ENCODE data around the gene CLSTN2. TPM values are rescaled to one million over a fixed set of nuclear protein-coding genes. Genes with fewer than 3 reads are reported as not detected.

CLSTN2 gene
- total and polyA plus RNA-seq, 2 of the 13 experiments (the other 11 are each of a cell fraction or from before 2014, with no cell fraction given): not detected

GRCh38 chr3:140177943-140178342 is 243.0 kb downstream of the CLSTN2 start (continued):
- TF ChIP-seq TERF1 (CRISPR knock-in tag; IDR thresholded peaks at IDR 0.05): no peak
- TF ChIP-seq PRDM10 (CRISPR knock-in tag; IDR thresholded peaks at IDR 0.05; ENCODE audit: low read depth): no peak
- no peak for TF ChIP-seq ZSCAN29 (CRISPR knock-in tag; conservative IDR thresholded peaks at IDR 0.05)
- no peak for TF ChIP-seq EHMT2 (IDR thresholded peaks at IDR 0.05; ENCODE audit: borderline replicate concordance, low read depth, low read length)
- TF ChIP-seq BORCS8-MEF2B (CRISPR knock-in tag; IDR thresholded peaks at IDR 0.05): no peak
- TF ChIP-seq SKIL (CRISPR knock-in tag; IDR thresholded peaks at IDR 0.05; ENCODE audit: borderline replicate concordance): no peak
